ENCODE results near the gene SKA3. TPM values are rescaled to one million over a fixed set of nuclear protein-coding genes. Genes with fewer than 3 reads are reported as not detected.
A peak's percentile ranks its signal among the peaks of the same experiment; 100 is the strongest.
"Not testable (repeated sequence)": the region's sequence is repeated elsewhere in the genome, so short reads cannot be mapped to it uniquely, and the experiment has no call there.

Gene SKA3
- total RNA-seq, 1 donor from 2014 or later: 4.9 TPM

- DNase-seq (ENCODE audit: low read depth, low spot score): no peak
These were observed 4.9 kb downstream of the SKA3 start for GRCh38 chr13:21171420-21171819.

GRCh38 chr13:21165606-21166005 lies 10.7 kb downstream of the SKA3 start:
- not testable (repeated sequence) for DNase-seq (ENCODE audit: low read depth, low spot score)

GRCh38 chr13:21164631-21165030 lies 11.7 kb downstream of the SKA3 start:
- DNase-seq (ENCODE audit: low read depth, low spot score): no peak

- no peak for DNase-seq (ENCODE audit: low read depth, low spot score)
These were observed 24.0 kb downstream of the SKA3 start for GRCh38 chr13:21152251-21152899.

- DNase-seq (ENCODE audit: low read depth, low spot score): no peak
These were observed 26.3 kb downstream of the SKA3 start for GRCh38 chr13:21150013-21150412.

DNA sequence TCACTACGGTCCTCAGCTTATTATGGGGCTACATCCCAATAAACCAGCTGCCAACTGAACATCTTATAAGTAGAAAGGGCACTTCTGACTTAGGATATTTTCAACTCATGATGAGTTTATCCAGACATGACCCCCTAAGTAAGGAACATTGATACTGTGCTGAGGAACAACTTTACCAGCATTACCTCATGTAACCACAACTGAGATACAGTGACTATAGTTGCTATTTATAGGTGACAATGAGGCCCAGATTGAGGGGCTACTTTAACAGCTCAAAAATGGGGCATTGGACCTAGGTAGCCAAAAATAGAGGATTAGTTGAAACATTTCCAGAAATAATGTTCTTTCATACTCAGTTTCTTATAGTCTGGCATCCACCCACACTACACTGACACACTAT lies 26.8 kb downstream of the SKA3 start:
- DNase-seq (ENCODE audit: low read depth, low spot score): no peak

GRCh38 chr13:21148557-21149258 lies 27.6 kb downstream of the SKA3 start:
- DNase-seq (ENCODE audit: low read depth, low spot score): no peak

DNA sequence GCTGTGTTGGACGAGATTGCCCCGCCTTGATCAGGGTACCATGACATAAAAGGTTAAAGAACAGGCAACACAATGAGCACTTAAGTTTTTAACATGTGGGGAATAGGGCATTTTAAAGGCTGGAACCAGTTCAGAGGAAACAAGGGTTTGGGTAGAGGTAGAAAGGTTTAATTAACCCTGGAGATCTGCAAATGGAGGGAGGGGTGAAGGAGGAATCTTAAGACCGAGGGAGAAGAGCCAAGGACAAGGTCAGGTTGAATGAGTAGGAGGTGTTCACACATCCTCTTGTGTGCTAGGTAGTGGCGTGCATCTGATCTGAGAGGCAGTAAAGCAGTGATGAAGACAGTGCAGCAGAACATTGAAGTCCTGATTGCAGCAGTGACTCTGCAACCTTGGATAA lies 28.5 kb downstream of the SKA3 start:
- DNase-seq (ENCODE audit: low read depth, low spot score): no peak

DNA sequence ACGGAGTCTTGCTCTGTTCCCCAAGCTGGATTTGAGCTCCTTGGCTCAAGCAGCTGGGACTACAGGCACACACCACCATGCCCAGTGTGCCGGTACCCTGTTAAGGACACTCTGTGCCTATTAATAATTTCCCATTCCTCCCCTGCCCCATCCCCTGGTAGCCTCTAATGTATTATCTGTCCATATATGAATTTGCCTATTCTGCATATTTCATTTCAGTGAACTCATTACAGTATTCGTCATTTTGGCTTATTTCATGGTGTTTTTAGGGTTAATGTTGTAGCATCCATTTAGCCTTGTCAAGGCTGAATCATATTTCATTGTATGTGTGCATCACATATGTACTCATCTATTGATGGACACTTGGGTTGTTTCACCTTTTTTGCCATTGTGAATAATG lies 33.6 kb downstream of the SKA3 start:
- DNase-seq (ENCODE audit: low read depth, low spot score): no peak

DNA sequence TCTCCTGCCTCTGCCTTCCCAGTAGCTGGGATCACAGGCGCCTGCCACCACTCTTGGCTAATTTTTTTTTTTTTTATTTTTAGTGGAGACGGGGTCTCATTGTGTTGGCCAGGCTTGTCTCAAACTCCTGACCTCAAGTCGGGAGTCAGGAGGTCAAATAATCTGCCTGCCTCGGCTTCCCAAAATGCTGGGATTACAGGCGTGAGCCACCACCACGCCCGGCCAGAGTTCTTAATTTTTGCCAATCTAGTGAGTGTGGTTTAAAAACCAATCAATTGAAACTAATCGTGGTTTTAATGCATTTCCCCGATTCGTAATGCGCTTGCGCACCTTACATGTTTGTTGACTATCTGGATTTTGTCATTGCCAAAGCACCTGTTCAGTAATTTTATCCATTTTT lies 37.0 kb downstream of the SKA3 start:
- no peak for DNase-seq (ENCODE audit: low read depth, low spot score)

GRCh38 chr13:21138561-21138960 lies 37.8 kb downstream of the SKA3 start:
- peak; percentile 3 for DNase-seq (ENCODE audit: low read depth, low spot score)

GRCh38 chr13:21137696-21138095 lies 38.7 kb downstream of the SKA3 start:
- no peak for DNase-seq (ENCODE audit: low read depth, low spot score)

DNA sequence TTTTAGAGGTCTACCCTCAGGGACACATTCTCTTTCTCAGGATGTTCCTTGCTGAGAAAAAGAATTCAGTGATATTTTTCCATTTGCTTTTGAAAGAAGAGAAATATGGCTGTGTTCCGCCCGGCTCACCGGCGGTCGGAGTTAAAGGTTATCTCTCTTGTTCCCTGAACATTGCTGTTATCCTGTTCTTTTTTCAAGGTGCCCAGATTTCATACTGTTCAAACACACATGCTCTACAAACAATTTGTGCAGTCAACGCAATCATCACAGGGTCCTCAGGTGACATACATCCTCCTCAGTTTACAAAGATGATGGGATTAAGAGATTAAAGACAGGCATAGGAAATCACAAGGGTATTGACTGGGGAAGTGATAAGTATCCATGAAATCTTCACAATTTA lies 40.5 kb downstream of the SKA3 start:
- DNase-seq (ENCODE audit: low read depth, low spot score): not testable (repeated sequence)

DNA sequence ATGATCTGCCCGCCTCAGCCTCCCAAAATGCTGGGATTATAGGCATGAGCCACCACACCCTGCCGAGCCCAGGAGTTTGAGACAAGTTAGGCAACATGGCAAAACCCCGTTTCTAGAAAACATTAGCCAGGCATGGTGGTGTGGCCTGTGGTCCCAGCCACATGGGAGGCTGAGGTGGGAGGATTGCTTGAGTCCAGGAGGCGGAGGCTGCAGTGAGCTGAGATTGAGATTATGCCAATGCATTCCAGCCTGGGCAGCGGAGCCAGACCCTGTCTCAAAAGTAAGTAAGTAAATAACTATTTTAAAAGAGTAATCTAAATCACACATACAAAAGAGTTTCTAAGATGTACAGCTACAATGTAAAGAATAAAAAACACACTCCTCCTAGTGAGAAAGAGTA lies 41.9 kb downstream of the SKA3 start:
- DNase-seq (ENCODE audit: low read depth, low spot score): no peak

GRCh38 chr13:21133077-21133476 lies 43.3 kb downstream of the SKA3 start:
- no peak for DNase-seq (ENCODE audit: low read depth, low spot score)

GRCh38 chr13:21130116-21130515 lies 46.2 kb downstream of the SKA3 start:
- DNase-seq (ENCODE audit: low read depth, low spot score): no peak

- DNase-seq (ENCODE audit: low read depth, low spot score): peak; percentile 39
These were observed 51.5 kb downstream of the SKA3 start for GRCh38 chr13:21124852-21125251.

- no peak for DNase-seq (ENCODE audit: low read depth, low spot score)
These were observed 52.4 kb downstream of the SKA3 start for GRCh38 chr13:21123956-21124355.

GRCh38 chr13:21121616-21122015 lies 54.7 kb downstream of the SKA3 start:
- no peak for DNase-seq (ENCODE audit: low read depth, low spot score)

- no peak for DNase-seq (ENCODE audit: low read depth, low spot score)
These were observed 56.2 kb downstream of the SKA3 start for GRCh38 chr13:21120191-21120590.

GRCh38 chr13:21119526-21119925 lies 56.8 kb downstream of the SKA3 start:
- no peak for DNase-seq (ENCODE audit: low read depth, low spot score)

GRCh38 chr13:21118180-21118579 lies 58.2 kb downstream of the SKA3 start:
- no peak for DNase-seq (ENCODE audit: low read depth, low spot score)

- no peak for DNase-seq (ENCODE audit: low read depth, low spot score)
These were observed 59.1 kb downstream of the SKA3 start for GRCh38 chr13:21117104-21117809.

Measured in pulmonary artery endothelial cell (primary cell).